HUES64 (cell line): ENCODE results near the gene CTNNAL1.
"Not testable (repeated sequence)": the region's sequence is repeated elsewhere in the genome, so short reads cannot be mapped to it uniquely, and the experiment has no call there.

Experiments
- H3K27ac ChIP-seq: 2 replicates; pipeline ENCODE4 v1.7.0; 2013; ENCODE audit warnings: low read depth, low read length, inconsistent platforms
- H3K27me3 ChIP-seq: 2 replicates; pipeline ENCODE4 v1.6.1; 2013; ENCODE audit warnings: mild to moderate bottlenecking, low read length; ENCODE audit not compliant: insufficient read depth
- H3K36me3 ChIP-seq: 2 replicates; pipeline ENCODE4 v1.6.1; 2013; ENCODE audit warnings: mild to moderate bottlenecking, low read length; ENCODE audit not compliant: insufficient read depth
- H3K4me1 ChIP-seq: 2 replicates; pipeline ENCODE4 v1.6.1; 2013; ENCODE audit warnings: mild to moderate bottlenecking, low read length, moderate library complexity; ENCODE audit not compliant: insufficient read depth
- H3K4me3 ChIP-seq: 2 replicates; pipeline ENCODE4 v1.5.1; 2013; ENCODE audit warnings: mild to moderate bottlenecking, low read length, moderate library complexity
- H3K9ac ChIP-seq: 2 replicates; pipeline ENCODE4 v1.6.1; 2013; ENCODE audit warnings: mild to moderate bottlenecking, low read depth, low read length
- H3K9me3 ChIP-seq: 2 replicates; pipeline ENCODE4 v1.6.1; 2013; ENCODE audit warnings: low read depth, low read length; ENCODE audit not compliant: insufficient read depth
- WGBS: fragments of 150-250, 120-280 bp; methylation state at CpG from one replicate; pipeline ENCODE4 v1.1.7; 2013; ENCODE audit warnings: missing lambda C conversion rate; 5-methylcytosine and 5-hydroxymethylcytosine counted together

The CTNNAL1 gene

GRCh38 chr9:108899023-108899695 is 114.1 kb downstream of the CTNNAL1 start:
- not testable (repeated sequence) for H3K9ac ChIP-seq, H3K4me1 ChIP-seq, H3K9me3 ChIP-seq, H3K4me3 ChIP-seq, H3K27me3 ChIP-seq, H3K27ac ChIP-seq
- H3K36me3 ChIP-seq, result peaks cover 96% of the 10 kb centered on the region
- WGBS, result 95% methylated on average over 8 of the region's 8 CpGs

GRCh38 chr9:108897324-108898096 is 115.8 kb downstream of the CTNNAL1 start:
- no peaks in the 10 kb centered on the region for H3K27me3 ChIP-seq
- no peaks in the 10 kb centered on the region for H3K4me1 ChIP-seq
- no peak overlapping the region for H3K9ac ChIP-seq
- H3K36me3 ChIP-seq, result peaks cover 97% of the 10 kb centered on the region
- H3K4me3 ChIP-seq, result no peak overlapping the region
- no peak overlapping the region for H3K27ac ChIP-seq
- no peaks in the 10 kb centered on the region for H3K9me3 ChIP-seq
- WGBS, result 100% methylated on average over 1 of the region's 2 CpGs

- Histone ChIP-seq H3K9me3 (no peaks in the 10 kb centered on the region), H3K27me3 (no peaks in the 10 kb centered on the region), H3K27ac (no peak overlapping the region), H3K9ac (no peak overlapping the region), H3K4me1 (no peaks in the 10 kb centered on the region), H3K4me3 (no peak overlapping the region), H3K36me3 (peaks cover 99% of the 10 kb centered on the region)
- 94% methylated on average over 4 of the region's 4 CpGs for WGBS
Measured at GRCh38 chr9:108894225-108894997, 118.9 kb downstream of the CTNNAL1 start.
